IPS-NIHi7 (cell line): ENCODE results near the gene PLCL2.
A peak's percentile ranks its signal among the peaks of the same experiment; 100 is the strongest.

ENCODE experiments used
- DNase-seq: peaks from one replicate; pipeline ENCODE4 v3.0.0; 2012; ENCODE audit warnings: mixed read lengths; ENCODE audit errors: extremely low spot score

Gene PLCL2

DNA sequence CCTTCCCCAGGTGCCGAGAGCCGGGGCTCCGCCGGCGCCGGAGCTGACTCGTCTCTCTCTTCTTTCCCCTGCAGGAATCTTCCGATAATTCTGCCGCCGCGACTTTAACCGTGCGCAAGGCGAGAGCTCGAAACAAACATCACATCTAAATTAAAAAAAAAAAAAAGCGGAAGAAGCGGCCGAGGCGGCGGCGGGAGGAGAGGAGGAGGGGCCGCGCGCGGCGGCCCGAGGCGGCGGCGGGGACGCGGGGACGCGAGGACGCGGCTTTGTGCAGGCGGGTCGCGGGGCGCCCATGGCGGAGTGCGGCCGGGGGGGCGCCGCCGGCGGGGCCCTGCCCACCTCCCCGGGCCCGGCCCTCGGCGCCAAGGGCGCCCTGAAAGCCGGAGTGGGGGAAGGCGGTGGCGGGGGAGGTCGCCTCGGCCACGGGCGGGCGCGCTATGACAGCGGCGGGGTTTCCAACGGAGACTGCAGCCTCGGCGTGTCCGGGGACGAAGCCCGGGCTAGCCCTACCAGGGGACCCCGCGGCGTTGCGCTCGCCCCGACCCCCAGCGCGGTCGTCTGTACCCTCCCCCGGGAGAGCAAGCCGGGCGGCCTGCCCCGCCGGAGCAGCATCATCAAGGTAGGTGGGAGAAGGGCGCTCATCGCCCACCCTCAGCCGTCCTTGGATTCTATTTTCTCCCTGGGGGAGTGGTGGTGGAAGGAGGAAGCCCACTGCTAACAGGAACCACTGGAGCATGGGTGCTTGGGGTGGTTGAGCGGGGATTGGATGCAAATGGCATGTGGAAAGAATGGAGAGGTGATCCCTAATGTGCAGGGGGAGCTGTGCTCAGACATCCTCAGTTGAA, at the start of gene PLCL2:
Gene PLCL2, plus strand, starts transcription at position 208 of the 845 bp plus-strand sequence. Its CDS starts 85 bp downstream, at position 293.
- DNase-seq: peak; percentile 43

DNA sequence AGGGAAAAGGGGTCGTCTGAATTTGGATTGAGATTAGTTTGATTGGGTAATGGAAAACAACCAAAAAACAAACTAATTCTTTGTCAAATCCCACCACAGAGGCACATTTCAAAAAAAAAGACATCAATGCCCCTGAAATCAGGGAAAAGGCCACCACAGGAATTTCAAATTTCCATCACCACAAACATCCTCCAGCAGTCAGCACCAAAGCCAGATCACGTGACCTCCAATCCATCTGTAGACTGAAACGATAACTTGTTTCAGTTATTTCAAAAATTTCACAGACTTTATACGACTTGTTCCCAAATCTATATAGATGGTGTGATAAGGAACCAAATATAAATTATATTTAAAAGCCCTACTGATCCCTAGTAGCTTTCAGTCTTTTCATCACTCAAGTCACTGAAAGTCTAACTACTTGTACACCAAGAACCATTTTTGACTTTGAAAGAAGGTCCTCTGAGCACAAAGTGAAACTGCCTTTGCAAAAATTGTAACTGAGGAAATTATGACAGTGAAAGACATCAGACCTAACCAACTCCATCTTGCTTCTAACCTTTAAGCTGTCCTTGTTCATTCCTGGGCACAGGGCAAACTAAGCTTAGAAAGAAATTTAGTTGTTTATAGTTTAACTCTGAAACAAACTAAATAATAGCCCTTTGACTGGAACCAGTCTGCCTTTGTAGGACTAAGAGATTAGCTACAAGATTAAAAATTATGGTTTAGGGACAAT, 48.1 kb upstream of the PLCL2 start:
- no peak for DNase-seq

DNA sequence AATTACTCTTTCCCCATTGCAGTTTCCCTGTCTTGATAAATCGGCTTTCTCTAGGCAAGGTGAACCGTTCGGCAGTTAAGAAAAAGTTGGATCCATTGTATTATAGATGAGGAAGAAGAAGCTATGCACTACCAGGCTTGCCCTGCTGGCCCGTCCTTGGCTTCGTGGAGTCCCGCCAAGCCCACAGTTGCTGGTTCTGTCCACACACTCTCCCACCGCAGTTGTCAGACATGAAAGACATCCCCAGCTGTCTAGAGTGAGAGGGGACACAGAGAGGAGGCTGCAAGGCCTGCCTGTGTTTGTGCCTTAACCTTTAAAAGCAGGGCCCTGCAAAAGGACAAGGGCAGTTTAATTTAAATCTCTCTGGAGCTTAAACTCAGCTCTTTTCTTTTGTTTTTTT, 47.2 kb upstream of the PLCL2 start:
- no peak for DNase-seq

DNA sequence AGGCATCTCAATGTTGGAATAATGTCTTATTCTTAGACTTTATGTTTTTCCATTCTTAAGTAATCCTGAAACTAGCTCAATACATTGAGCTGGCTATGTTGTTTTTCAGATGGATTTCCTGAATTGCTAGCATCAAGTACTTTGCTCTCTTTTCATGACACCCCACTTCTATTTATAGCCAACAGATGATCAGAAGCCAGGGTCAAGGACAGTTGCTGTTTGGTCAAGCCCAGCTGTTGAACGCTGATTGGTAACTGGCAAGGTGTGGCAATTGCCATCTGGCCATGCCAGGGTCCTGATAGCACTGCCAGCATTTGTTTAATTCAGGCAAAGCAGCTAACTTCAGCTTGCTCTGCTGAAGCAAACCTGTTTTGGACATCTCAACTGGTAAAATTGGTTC, 46.2 kb upstream of the PLCL2 start:
- DNase-seq: no peak

DNA sequence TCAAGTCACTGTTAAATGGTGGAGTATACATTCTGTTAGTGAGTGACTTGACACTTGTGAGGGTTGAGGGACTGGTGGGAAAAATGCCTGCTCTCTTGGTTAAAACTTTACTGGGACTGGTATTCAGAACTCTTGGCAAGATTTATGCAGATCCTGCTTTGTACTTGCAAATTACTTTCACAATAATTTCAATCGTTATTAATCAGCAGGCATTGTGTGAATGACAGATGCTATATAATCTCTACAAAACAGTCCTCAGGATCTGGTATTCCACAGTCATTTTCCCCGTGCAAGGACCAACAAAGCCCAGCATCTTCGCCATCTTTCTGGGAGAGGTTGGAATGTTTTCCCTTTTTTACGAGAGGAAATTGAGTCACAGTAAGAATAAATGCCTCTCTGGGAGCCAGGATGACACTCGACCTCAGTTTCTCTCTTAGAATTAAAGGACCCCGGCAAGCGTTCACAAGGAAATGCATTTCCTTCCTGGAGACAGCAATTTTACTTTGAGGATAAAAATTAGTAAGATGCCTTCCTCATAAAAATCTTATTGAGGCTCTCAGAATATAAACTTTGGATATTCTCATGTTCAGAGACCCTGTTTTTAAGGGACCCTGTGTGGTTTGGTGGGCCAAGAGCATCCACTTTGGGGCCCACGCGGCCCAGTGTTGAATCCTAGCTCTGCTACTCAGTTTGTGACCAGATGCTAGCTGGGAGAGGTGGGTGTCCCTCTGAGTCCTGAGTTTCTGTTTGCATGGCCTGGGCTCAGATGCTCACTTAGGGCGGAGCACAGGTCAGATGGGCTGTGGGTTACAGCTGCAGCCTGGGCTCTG, 45.3 kb upstream of the PLCL2 start:
- peak; percentile 31 for DNase-seq

DNA sequence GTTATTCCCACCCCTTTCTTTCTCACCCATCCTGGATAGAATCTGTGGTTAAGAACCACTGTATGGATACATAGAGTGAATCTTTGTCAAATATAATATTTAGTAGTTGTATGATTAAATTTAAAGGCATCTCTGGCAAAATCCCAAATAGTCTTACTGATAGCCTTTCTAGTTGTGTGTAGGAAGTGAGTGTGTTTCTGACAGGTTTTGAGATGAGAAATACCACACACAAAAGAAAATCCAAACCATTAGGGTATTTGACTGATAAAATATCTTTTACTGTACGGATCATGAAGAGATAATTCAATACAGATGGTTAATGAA, 44.7 kb upstream of the PLCL2 start:
- no peak for DNase-seq

DNA sequence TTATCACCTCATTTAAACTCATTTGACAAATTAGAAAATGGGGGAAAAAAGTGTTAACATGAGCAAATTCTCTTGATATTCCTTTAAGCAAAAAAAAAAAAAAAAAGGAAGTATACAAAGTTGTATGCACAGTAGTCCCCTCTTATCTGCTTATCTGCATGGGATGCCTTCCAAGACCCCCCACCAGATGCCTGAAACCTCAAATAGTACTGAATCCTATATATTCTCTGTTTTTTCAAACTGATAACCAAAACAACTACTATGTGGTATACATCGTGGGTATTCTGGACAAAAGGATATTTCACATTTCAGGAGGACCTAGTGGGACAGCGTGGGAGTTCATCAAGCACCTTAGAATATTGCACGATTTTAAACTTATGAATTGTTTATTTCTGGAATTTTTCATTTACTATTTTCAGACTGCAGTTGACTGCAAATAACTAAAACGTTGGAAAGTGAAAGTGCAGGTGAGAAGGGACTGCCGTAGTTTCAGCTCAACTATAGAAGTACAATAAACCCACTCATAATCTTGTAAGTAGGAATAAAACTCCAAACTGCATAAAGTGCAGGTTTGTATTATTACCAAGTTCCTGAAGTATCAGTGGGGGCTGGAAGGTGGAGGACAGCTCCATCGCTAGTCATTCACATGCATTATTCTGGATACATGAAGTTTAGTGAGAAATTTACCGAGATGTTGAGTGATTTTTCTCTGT, 43.6 kb upstream of the PLCL2 start:
- no peak for DNase-seq

DNA sequence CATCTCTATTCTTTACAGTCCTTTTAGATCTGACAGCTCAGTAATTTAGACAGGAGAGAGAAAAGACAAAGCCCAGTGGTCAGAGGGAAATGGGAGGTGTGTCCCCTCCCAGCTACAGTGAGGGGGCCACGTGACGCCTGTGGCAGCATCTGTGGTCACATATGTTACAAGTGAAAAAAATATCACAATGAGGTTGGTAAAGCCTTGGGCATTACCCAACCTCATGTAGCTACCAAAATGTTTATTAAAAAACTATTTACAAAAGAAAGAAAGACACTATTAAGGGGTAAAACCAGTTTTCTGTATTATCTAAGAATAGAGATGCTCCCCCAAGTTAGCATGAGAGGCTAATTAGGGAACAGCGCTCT, 42.9 kb upstream of the PLCL2 start:
- no peak for DNase-seq

DNA sequence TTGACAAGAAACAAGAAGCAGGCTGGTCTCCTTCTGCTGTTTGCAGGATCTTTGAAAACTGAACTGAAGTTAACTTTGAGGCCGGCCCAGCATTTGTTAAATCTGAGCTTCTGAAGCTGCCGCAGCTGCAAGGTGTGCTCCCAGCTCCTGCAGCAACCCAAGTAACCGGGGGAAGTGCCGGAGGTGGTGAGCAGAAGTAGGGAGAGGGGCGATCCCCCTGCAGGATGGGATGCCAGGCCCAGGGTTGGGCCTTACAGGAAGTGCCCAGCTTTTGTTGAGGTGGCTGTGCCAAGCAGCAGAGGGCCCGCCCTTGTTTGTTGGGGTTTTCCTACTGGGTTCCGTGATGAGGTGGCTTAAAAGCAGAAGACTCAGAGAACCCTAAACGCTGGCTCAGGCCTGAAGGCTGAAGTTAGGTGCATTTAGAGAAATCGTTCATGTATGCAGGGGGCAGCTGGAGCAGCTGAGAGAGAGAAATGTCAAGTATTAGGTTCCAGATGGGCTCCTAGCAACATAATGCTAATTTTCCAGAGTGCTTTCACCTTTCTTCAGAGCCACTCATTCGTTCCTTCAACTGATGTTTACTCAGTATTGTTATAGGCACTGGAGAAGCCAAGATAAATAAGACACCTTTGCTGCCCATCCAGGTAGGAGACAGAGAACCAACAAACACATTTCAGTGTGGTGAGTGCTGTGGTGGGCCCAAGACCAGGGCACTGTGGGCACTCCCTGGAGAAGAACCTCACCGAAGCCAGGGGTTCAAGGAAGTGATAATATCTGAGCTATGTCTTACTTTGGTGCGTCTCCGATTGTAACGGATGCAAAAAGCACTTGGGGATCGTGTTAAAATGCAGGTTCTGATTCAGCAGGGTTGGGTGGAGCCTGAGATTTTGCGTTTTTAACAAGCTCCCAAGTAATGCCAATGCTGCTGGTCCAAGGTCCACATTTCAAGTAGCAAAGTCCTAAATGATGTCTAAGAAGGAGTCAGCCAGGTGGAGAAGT, 42.2 kb upstream of the PLCL2 start:
- DNase-seq: no peak

DNA sequence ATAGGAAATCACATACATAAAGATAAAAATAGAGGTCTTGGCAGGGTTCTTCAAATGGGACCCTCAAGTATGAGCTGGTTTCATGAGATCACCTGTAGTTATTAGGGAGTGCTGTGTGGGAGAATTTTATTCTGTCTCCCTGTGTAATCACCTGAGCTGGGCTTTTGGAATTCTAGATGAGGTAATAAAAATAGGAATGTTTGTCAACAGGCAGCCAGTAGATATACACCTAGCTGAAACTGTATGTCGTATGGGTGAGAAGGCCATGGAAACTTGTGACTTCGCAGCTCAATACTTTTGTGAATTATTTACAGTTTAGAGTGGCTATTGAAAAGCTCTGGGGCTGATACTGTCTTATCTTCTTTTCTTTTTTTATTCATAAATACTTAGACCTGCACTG, 40.5 kb upstream of the PLCL2 start:
- no peak for DNase-seq

DNA sequence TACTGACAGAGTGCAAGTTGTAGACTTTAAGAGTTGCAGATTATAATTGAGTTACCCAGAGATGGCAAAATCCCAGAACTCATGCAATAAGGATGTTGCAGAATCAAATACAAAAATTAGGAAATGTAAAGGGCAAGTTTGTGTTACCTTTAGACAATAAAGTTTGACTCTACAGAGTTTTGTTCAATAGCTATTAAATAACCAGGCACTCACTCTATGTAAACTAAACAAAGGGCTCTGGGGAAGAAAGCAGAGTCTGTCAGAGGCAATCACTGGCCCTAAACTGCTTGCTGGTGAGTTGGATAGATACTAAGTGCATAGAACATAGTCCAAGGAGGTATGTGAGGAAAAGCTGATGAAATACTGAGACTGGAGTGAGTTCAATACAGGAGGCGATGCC, 40.0 kb upstream of the PLCL2 start:
- DNase-seq: no peak

DNA sequence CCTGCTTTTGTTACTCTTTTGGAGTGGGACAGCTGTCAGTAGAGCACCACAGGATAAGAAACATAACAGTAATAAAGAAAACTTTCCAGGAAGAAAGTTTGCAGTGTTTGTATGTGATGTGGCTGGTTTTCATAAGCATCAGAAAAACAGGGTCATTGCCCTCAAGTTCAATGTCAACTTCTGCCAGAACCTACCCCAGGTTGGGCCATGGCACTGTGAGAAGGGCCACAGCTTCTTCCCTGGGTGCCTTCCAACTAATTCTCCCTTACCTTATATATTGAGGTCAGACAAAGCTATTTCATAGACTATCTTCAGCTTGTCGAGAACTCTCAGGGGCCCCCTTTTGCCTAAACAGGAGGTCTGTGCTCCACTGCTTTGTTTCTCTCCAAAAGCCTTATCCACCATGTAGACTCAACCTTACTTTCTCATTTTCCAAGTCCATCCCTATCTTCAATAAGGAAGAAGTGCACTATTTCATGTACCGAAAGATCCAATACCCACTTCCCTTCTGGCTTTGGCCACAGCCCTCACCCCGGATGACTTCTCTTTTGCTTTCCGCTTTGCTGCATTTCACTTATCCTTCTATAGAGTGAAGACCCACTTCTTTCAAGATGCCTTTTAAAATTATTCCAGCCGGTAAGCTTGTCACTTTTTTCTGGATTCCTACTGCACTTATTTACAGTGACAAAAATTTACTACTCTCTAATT, 38.2 kb upstream of the PLCL2 start:
- no peak for DNase-seq

DNA sequence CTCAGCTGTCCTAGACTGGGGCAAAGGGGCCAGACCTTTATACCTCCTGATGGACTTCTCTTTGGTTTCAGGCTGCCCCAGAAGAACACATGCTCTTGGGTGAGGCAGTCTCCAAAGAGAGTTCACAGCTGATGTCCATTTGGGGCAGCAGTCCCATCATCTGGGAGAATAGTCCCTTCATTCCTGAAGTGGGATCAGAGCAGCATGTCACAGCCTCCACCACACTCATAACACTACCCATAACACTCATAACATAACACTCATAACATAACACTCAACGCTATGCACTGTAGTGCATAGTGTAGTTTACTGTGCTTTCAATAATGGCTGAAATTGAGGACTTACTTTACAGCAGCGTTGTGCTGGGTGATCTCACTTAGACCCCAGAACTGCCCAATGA, 36.7 kb upstream of the PLCL2 start:
- DNase-seq: no peak

DNA sequence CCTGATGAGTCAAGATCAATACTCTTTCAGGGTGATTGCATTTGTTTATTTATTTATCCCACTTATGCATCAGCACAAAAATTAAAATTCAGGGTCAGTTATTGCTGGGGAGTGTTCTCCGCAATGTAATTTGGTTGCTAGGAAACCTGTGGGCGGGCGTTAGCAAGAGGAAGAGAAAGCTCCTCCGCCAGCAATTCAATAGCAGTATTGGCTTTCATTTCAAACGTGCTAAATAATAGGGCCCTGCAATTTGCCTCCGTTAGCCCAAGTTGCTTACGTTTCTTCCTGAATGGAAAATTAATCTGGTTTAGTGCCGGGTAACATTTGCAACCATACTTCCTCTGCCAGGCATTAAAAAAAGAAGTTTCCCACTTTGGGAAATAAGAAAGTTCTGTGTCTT, 35.5 kb upstream of the PLCL2 start:
- peak; percentile 33 for DNase-seq

DNA sequence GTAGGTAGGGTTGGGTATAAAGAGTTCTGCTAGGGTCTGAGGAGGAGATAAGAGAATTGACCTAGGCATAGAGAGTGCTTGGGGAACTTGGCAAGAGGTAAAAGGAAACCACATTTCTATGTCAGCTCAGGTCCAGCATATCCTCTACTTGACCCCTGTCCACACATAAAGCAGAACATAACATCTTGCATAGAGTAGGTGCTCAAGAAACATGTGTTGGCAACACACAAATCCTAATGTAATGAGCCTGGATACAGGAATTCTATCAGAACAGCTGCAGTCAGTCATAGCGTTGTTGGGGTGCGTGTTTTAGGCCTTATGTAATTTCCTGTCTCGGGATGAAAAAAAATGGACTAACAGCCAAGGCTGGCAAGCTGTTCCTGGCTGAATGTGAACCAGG, 35.0 kb upstream of the PLCL2 start:
- DNase-seq: no peak

DNA sequence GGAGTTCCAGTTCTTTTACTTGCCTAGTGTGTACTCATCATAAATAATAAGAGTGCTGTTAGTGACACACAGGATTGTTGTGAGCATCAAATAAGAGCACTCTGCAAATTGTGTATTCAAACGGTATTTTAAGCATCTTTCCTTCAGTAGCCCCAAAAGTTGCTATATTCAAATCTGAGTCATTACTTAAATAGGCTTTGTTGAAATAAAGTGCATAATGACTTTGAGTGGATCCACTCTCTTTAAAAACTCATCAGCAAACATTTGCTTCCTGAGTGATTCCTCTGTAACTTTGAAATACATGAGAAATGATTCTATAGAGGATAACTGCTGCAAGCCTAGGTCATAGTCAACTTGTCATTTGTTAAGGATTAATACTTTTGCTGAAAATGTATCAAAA, 29.3 kb upstream of the PLCL2 start:
- no peak for DNase-seq

DNA sequence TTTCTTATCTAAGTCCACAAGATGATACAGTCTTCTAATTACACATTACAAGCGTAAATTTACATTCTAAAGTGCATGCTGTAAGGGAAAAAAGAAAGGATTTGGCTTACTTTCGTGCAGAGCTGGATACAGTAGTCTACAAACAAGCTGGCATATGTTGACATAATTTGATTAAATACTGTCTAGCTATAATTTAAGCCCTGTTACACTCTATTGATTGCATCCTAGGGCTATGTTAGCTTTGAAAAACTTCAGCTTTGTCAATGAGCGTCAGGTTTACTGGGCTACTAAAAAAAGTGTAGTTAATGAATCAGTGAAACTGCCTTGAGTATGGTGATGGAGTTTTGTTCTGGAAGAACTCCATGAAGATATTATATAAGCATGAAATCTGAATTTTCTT, 24.5 kb upstream of the PLCL2 start:
- DNase-seq: no peak

DNA sequence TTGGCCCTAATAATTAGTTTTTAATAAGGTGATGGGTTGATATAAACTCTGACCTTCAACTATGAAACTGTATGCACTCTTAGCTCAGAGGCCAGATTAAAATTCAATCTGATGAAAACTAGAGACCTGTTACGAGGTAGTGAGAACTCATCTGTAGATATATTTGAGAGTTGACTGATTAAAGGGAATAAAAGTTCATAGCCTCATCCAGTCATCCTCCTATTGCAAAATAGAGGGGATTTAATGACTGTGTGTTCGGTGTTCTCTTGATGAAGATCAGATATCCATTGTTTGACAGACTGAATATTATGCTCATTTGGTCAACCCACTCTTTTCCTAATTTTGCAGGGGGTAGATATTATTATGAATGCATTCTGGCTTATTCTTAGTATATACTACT, 23.3 kb upstream of the PLCL2 start:
- DNase-seq: no peak

DNA sequence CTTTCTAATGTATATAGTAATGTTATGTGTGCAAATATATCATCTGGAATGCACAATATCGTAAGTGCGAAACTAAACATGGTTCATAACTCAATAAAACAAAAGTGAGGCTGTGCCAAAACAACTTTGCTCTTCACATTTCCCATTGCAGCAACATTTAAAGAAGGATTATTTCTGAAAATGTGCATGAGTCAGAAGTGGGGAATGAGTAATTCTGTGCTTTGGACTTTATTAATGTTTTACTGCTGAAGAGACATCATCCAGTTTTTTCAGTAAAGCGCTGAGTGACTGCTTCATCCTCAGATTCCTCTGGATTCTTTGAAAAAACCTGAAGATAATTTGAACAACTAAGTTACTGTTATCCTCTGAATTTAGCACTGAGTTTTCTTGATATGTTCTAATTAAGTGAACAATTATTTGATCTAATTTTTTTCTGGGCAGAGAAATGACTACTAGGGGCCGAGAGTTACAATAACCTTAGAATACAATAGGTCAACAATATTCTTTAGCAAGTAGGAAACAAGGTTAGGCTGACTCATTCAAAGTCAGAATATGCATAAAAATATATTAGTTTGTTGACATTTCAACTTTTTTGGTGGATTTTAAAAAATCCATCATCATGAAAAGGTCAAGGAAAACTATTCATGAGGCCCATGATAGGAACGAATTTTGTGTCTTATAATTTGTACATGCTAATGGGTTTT, 20.0 kb upstream of the PLCL2 start:
- DNase-seq: no peak
